Activated CD4-positive, alpha-beta T cell treated with anti-CD3 and anti-CD28 coated beads, Interleukin-2, Interleukin-4, amounts not matched to agents 100 ng/mL and 50 ng/mL, durations not matched to agents 16 hours and 8 hours (primary cell): ENCODE data around the gene TMEM44.
"Not testable (repeated sequence)": the region's sequence is repeated elsewhere in the genome, so short reads cannot be mapped to it uniquely, and the experiment has no call there.

Source experiments
- DNase-seq: peaks from one replicate; pipeline ENCODE4 v3.0.0-alpha.2; 2020; ENCODE audit warnings: low spot score

The TMEM44 gene

DNA sequence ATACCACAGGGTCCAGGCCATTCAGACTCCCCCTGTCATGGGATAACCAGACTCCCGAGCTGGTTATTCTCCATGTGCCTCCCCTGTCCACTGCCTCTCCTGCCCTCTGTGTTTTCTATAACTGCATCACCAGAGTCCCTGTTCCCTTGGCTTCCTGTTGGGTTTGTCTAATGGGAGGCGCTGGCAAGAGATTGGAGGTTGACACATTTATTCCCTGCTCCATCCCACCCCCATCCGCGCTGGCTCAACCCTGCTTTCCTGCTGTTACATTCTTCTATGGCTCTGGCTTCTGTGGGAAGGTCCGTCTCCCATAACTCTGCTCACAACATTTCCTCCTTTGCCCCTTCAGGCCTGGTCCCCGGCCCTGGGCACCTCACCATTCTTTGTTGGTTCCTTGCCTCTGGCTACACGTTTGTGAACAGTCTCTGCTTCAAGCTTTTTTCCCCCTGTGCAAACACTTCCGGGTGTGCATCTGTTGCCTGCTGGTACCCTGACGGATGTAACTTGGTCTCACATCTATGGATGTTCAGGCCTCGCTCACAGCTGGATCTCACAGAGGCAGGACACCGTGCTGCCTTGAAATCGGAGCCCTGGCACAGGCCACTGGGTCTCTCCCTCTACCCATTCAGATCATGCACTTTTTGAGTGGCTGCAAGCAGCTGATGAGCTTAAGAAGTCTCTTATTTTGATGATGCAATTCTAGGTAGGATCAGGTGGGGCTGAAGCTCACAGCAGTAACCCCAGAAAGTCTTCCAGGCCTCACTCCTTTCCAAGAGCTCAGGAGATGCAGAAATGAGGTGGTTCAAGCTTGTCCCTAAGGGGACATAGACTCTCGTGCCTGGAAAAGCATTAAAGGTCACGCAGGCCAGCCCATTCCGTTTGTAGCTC is 77.8 kb downstream of the TMEM44 start:
- DNase-seq = no peak

GRCh38 chr3:194554473-194555123 is 78.6 kb downstream of the TMEM44 start:
- no peak for DNase-seq

- no peak for DNase-seq
These were observed 80.8 kb downstream of the TMEM44 start for GRCh38 chr3:194552327-194552949.

DNA sequence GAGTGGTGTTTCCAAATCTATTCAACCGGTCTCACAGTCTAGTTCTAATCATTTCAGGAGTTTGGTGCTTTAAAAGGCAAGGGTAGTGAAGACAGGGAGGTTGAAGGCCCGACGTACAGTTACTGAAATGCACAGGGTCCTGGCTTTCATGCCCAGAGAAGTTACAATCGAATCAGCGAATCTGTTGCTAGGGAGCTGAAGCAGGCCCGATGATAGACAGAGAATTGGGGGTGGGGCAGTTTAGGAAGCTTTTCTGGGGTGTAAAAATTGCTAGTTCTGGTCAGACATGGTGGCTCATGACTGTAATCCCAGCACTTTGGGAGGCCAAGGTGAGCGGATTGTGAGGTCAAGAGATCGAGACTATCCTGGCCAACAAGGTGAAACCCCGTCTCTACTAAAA is 83.4 kb downstream of the TMEM44 start:
- DNase-seq = no peak

DNA sequence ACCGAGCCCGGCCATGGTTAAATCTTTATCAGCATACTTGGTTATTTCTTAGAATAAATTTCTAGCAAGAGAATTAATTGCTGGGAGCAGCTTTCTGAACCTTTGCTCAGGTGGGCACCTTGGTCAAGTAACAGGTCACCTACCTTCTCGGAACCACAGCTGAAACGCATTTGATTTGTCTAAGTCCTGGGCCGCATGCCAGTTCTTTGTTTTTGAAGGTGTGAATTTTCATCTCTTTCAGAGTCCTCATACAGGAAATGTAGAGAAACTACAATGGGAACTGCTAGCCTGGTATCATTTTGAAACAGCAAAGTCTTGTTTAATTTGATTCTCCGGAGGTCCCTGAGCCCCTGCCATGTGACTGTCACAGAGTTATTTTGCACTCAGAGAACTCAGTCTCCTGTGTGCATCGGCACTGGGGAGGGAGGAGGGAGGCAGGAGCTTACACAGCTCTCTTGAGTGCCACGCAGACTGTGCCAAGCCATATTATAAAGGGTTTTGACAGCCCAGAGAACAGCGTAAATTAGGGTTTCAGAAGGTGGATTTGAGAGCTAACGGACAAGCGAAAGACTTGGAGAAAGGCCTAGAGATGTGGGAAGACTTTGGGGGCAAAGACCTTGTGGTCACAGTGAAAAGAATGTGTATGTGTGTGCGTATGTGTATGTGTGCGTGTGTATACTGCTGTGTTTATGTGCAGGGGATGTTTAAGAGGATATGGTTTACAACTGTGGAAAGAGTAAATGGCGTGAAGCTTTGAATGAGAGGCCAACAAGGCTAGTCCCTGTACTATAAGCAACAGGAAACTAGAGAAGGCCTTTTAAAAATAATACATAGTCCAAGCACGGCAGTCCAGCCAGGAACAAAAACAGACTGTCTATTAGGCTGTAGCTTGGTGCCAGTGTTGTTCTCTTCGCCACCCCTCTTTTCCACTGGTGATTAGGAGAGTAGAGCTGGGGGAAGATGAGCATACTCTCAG is 84.6 kb downstream of the TMEM44 start:
- DNase-seq = no peak

DNA sequence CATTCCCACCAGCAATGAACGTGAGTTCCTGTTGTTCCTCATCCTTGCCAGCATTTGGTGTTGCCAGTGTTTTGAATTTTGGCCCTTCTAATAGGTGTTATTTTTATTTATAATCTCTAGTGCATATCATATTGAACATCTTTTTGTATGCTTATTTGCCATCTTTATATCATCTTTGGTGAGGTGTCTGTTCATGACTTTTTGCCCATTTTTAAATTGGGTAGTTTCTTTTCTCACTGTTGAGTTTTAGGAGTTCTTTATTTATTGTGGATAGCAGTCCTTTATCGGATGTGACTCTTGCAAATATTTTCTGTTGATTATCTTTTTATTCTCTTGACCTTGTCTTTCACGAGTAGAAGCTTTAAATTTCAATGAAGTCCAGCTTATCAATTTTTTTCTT is 86.2 kb downstream of the TMEM44 start:
- DNase-seq = no peak

GRCh38 chr3:194545538-194545937 is 87.7 kb downstream of the TMEM44 start:
- DNase-seq = not testable (repeated sequence)

- DNase-seq = no peak
These were observed 89.7 kb downstream of the TMEM44 start for GRCh38 chr3:194543550-194543949.

DNA sequence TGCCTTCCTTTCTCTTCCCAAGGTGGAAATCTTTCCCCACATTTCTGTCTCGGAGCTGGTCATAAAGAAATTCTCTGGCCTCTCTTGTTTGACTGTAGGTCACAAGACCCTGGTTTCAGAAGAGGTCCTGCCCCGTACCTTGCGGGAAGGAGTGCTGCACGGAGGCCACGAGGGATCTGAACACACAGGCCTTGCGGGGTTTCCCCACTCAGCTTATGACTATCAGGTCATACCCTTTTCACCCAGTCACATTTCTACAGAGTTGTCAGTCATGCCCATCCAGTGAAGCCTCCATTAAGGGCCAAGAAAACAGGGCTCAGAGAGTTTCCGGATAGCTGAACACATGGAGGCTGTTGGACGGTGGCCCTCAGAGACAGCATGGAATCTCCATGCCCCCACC is 91.7 kb downstream of the TMEM44 start:
- DNase-seq = no peak

DNA sequence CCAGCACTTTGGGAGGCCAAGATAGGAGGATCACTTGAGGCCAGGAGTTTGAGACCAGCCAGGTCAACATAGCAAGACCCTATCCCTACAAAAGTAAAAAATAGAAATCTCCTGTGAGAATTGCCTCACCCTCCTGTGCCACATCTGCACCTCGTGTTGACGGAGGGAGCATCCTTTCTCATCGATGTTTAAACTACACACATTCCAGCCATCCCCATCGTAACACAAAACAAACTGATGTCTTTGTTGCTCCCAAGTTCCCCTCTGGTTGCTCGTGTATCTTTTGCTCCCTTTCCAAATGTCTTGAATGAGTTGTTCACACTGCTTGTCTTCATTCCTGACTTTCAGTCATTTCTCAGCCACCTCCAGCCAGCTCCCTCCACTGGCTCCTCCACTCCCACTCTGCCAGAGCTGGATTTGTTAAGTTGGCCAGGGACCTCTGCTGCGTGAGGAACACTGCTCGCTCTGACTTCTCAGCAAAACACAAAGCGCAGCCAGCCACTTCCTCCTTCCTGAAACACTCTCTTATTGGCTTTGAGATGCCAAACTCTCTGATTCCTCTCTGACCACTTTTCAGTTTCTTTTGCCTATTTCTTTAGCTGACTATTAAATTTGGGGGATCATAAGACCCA is 92.8 kb downstream of the TMEM44 start:
- DNase-seq = no peak

GRCh38 chr3:194539498-194539897 is 93.7 kb downstream of the TMEM44 start:
- DNase-seq = no peak

DNA sequence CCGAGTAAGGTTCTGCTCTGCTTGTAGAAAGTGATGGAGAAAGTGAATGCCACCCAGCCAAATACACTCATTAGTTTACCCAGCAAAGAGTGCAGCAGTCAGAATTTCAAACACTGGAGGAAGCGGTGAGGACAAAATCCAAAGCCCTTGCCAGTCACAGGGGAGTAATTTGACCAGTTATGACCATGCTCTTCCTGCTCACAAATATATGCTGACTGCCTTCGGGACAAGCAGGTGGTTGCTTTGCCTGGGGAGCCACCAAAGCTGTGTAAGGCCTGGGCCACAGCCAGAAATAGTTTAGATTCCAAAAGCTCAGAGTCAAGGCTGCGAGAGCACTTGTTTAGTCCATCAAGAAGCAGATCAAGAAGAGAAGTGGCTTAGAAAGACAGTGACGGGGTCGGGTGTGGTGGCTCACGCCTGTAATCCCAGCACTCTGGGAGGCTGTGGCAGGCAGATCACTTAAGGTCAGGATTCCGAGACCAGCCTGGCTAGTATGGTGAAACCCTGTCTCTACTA is 95.4 kb downstream of the TMEM44 start:
- DNase-seq = no peak
